GM13977 (cell line): ENCODE measurements around the gene ZFAND2B.
A peak's percentile ranks its signal among the peaks of the same experiment; 100 is the strongest.

Source experiments
- DNase-seq: peaks from one replicate; pipeline ENCODE4 v3.0.0; 2012; ENCODE audit warnings: low spot score
- in situ Hi-C: fragments of 300-500 bp; cut with MboI; formaldehyde crosslinking; loops from one replicate; pipeline ENCODE4 v1.12.0; 2022; ENCODE audit warnings: low sequenced_read_pairs, low pct_unique_long_range_greater_than_20kb, mixed read lengths, inconsistent platforms; ENCODE audit not compliant: unreplicated experiment
- TF ChIP-seq, protein P1 (sequence below): IDR thresholded peaks from 2 replicates; pipeline ENCODE4 v1.5.1; 2012; ENCODE audit warnings: mild to moderate bottlenecking, control low read depth; ENCODE audit not compliant: insufficient read depth; ENCODE audit errors: extremely low read depth, missing control alignments

ZFAND2B gene

DNA sequence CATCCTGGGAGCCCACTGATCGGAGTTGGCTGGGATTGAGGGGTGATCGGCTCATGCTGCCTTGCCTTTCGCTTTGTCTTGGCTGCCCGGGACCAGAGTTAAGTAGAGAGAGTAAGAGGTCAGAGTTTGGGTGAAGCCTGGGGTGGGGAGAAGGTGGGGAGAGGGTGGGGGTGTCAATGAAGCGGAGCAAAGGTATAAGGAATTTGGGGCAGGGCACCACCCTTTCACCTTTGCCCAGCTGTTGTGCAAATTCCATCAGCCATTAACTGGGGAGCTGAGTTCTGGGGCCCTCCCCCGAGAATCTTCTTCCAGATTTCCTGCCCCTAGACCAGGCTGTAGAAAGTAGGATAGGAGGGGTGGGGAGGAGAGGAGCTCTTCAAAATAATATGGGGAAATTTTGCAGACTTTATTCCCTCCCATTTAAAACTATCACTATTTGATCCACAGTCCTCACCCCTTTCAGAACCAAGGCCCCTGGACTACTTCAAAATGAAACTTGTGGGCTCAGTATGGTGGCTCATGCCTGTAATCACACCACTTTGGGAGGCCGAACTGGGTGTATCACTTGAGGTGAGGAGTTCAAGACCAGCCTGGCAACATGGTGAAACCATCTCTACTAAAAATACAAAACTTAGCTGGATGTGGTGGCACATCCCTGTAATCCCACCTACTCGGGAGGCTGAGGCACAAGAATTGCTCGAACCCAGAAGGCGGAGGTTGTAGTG lies 36.5 kb upstream of the ZFAND2B start, which contains the start of gene SLC23A3:
Gene SLC23A3 (minus strand): TSS at position 100 of the 725 bp plus-strand sequence. CDS start 45 bp downstream, at position 55.
- DNase-seq, result no peak
- in situ Hi-C loops, result loop anchor here (5.0 to 10.0 kb wide), 2 partner anchors 37 to 125 kb away; partner anchors contain the start of gene ZFAND2B
- TF ChIP-seq, protein P1, sequence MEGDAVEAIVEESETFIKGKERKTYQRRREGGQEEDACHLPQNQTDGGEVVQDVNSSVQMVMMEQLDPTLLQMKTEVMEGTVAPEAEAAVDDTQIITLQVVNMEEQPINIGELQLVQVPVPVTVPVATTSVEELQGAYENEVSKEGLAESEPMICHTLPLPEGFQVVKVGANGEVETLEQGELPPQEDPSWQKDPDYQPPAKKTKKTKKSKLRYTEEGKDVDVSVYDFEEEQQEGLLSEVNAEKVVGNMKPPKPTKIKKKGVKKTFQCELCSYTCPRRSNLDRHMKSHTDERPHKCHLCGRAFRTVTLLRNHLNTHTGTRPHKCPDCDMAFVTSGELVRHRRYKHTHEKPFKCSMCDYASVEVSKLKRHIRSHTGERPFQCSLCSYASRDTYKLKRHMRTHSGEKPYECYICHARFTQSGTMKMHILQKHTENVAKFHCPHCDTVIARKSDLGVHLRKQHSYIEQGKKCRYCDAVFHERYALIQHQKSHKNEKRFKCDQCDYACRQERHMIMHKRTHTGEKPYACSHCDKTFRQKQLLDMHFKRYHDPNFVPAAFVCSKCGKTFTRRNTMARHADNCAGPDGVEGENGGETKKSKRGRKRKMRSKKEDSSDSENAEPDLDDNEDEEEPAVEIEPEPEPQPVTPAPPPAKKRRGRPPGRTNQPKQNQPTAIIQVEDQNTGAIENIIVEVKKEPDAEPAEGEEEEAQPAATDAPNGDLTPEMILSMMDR, result no peak

DNA sequence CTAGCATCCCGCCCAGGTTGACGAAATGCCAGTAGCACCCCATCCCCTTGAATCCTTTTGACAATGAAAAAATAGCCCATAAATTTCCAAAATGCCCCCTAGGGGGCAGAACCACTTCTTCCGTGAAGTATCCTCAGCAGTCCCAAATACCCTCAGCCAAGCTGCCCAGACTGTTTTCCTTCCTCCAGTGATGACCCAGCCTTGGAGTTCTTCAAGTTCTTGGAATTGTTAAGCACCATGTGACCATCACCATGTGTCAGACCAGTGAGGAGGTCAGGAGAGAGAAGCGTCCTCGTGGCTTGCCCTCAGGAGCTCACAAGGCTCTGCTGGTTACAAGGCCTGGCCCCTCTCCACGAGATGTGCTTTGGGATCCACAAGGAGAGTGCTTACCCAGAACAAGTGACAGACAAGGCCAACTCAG lies 35.3 kb upstream of the ZFAND2B start:
- in situ Hi-C loops, result loop anchor here (5.0 to 10.0 kb wide), 2 partner anchors 36 to 124 kb away; partner anchors contain the start of gene ZFAND2B
- TF ChIP-seq, protein P1, result peak; percentile 58
- DNase-seq, result peak; percentile 44

DNA sequence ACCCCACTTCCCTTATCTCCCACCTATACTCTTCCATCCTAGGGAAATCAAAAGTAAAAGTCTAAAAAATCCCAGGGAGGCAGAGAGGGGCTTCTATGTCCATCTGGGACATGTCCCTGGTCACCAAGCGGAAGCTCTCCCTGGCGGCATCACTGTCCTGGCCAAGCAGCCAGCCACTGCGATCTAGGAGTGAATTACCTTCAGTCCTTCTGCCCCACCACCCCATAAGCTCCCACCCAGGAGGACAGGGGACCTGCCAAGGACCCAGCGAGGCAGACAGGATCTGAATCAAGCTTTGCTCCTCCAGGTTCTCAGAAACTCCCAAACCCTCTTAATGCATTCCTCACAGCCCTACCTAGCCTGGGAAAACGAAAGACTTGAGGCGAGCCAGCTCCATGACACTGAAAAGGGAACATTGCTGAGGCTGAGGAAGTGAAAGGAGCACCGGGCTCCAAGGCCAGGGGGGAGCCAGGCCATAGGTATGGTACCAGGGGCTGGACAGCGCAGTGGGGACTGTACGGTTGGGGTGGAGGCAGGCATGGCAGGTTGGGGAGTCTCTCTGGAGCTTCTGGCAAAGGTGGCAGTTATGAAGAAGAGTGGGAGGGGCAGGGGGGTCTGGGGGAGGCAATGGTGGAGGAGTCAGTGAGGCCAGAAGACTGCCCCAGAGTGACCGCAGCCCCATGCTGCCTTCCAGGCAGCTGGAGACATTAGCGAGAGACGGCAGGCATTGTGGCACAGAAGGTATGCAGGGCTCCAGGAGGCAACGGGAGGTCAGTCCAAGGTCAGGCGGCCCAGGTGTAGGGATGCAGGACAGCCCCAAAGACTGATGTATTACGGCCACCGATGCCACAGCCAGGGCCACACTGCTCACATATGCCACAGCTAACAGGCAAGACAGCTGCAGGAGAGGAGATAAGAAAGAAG lies 34.1 kb upstream of the ZFAND2B start:
- TF ChIP-seq, protein P1, result no peak
- no peak for DNase-seq
- in situ Hi-C loops, result loop anchor here (5.0 to 10.0 kb wide), 2 partner anchors 35 to 122 kb away; partner anchors contain the start of gene ZFAND2B

DNA sequence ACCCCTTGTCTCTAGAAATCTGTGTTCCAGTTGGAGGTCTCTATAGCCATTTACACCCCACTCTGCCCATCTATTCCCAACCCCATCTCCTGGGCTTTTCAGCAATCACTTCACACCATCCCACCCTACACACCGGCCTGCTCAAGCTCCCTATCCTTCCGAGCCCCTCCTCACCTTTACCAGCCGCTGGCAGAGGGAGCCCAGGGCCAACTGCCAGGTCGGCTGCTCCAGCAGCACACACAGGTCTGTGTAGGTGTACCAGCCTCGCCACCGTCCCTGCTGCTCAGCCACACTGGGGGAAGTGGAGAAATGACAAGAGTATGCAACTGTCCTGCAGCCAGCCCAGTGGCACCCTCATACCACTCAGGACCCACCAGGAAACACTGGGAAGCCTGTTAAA lies 33.4 kb upstream of the ZFAND2B start:
- no peak for DNase-seq
- in situ Hi-C loops, result loop anchor here (5.0 to 10.0 kb wide), 2 partner anchors 34 to 122 kb away; partner anchors contain the start of gene ZFAND2B
- TF ChIP-seq, protein P1, result no peak

DNA sequence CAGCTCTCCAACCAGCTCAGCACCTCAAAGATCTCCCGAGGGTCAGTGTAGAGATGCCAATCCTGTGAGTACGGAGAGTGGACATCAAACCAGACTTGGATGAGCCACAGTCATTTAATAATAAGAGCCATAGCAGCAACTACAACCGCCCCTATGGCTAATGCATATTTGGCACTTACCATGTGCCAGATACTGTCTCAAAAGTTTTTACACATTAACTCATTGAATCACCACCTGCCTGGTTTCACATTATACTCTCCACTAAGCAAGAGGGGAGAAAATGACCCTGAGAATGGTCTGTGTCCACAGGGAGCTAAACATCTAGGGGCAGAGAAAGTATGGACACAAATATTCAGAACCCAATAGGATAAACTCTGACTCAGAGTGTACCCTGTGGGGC lies 32.4 kb upstream of the ZFAND2B start:
- in situ Hi-C loops, result loop anchor here (5.0 to 10.0 kb wide), 2 partner anchors 33 to 121 kb away; partner anchors contain the start of gene ZFAND2B
- no peak for DNase-seq
- TF ChIP-seq, protein P1, result no peak

DNA sequence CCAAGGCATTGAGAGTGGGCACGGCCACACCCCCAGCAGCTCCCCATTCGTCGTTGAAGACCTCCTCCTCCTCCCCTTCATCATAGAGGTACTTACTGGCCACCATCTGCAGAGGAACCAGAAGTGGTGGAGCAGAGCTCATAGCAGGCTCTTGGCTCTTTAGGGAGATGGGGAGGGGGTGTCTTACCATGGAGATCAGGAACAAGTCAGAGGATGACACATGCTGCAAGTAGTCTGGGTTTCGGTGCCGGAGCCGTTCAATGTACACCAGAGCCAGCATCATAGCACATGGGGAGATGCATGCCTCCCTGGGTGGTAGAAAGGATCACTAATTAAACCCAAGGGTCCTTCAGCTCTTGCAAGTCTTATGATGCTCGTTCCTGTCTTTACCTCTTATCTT lies 31.8 kb upstream of the ZFAND2B start:
- DNase-seq, result no peak
- TF ChIP-seq, protein P1, result no peak
- in situ Hi-C loops, result loop anchor here (5.0 to 10.0 kb wide), 2 partner anchors 32 to 120 kb away; partner anchors contain the start of gene ZFAND2B
